ENCODE data around the gene HYAL3. TPM values are rescaled to one million over a fixed set of nuclear protein-coding genes. Genes with fewer than 3 reads are reported as not detected.

The HYAL3 gene
- polyA plus RNA-seq, 1 donor from 2014 or later, result 9.1 TPM

DNA sequence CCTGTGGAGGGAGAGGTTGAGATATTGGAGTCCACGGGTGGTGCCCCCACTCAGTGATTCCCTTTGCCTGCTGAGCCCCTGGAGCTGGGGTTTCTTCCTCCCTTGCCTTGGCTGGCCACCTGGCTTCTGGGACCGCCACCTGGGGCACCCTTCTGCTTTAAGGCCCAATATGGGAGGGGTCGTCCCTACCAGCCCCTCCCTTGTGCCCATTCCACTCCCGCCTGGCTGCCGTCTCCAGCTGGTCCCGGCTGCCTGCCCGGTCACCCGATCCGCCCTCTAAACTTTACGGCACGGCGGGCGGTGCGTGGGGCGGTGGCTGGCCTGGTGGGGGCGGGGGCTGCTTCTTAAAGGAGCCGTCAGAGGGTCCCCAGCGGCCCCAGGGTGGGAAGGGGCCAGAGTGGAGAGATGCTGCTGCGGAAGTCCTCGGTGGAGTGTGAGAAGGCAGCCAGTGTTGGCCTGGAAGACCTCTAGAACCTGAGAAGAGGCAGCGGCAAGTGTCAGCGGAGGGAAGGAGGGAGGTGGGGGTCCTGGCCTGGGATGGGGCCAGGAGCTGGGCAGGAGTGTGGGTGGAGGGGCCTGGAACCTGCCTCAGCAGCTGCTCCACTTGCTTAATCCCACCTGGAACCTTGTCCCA, 31.8 kb downstream of the HYAL3 start (continued):
- TF ChIP-seq EP300 (conservative IDR thresholded peaks at IDR 0.05; ENCODE audit: poor library complexity, severe bottlenecking), result no peak
- no peak for TF ChIP-seq TAF1 (IDR thresholded peaks at IDR 0.05; ENCODE audit: low read depth)
- TF ChIP-seq POLR2AphosphoS5 (IDR thresholded peaks at IDR 0.05), result no peak

- H3K9me2 ChIP-seq (ENCODE audit: insufficient read depth, low read length), result no peaks in the 10 kb centered on the region
- TF ChIP-seq MXI1 (conservative IDR thresholded peaks at IDR 0.05; ENCODE audit: poor library complexity, severe bottlenecking) (no peak), REST (IDR thresholded peaks at IDR 0.05; ENCODE audit: borderline replicate concordance) (no peak), SMC3 (conservative IDR thresholded peaks at IDR 0.05; ENCODE audit: poor library complexity) (no peak), POLR2AphosphoS5 (IDR thresholded peaks at IDR 0.05) (no peak), RAD21 (conservative IDR thresholded peaks at IDR 0.05) (no peak)
- H3K79me2 ChIP-seq (replicated peaks; ENCODE audit: insufficient read depth, low read length), result no peaks in the 10 kb centered on the region
- no peak overlapping the region for H3K27ac ChIP-seq (ENCODE audit: low read length)
- no peak overlapping the region for H3K4me2 ChIP-seq (ENCODE audit: low read length)
- no peak overlapping the region for H3K4me3 ChIP-seq (ENCODE audit: low read length)
- no peaks in the 10 kb centered on the region for H3K36me3 ChIP-seq (ENCODE audit: insufficient read depth, low read length)
- no peaks in the 10 kb centered on the region for H3F3A ChIP-seq (ENCODE audit: insufficient read depth, low read length, poor library complexity, severe bottlenecking)
- no peaks in the 10 kb centered on the region for H3K9me3 ChIP-seq (ENCODE audit: low read length)
- H4K20me1 ChIP-seq (ENCODE audit: insufficient read depth), result no peaks in the 10 kb centered on the region
- no peak overlapping the region for H2AFZ ChIP-seq (ENCODE audit: low read depth, low read length)
- no peaks in the 10 kb centered on the region for H3K27me3 ChIP-seq (ENCODE audit: insufficient read depth, low read depth, low read length)
- no peak overlapping the region for H3K9ac ChIP-seq (ENCODE audit: low read length)
These were observed 32.4 kb downstream of the HYAL3 start for GRCh38 chr3:50266836-50267235.

DNA sequence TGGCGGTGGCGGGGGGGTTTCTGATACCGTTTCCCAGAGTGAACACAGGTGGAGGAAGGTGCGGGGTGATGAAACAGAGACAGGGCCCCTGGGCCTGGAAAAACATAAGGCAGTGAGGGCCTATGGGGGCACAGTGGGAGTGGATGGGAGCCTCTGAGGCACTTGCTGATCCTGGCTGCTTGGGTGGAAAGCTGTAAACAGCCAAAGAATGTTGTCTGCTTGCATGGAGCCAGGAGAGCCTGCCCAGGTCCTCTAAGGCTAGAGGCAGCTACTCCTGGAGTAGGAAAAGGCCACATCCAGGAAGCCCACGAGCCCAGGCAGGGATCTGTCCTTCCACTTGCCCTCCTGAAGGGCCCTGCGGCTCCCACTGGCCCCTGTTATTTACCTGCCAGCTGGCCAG, 33.2 kb downstream of the HYAL3 start:
- TF ChIP-seq REST (IDR thresholded peaks at IDR 0.05; ENCODE audit: borderline replicate concordance), result no peak
- no peak for TF ChIP-seq MXI1 (conservative IDR thresholded peaks at IDR 0.05; ENCODE audit: poor library complexity, severe bottlenecking)
- no peak for TF ChIP-seq TAF1 (IDR thresholded peaks at IDR 0.05; ENCODE audit: low read depth)
- TF ChIP-seq EP300 (conservative IDR thresholded peaks at IDR 0.05; ENCODE audit: poor library complexity, severe bottlenecking), result no peak
- TF ChIP-seq SMC3 (conservative IDR thresholded peaks at IDR 0.05; ENCODE audit: poor library complexity), result no peak
- no peak for TF ChIP-seq EZH2 (IDR thresholded peaks at IDR 0.05; ENCODE audit: borderline replicate concordance, insufficient read depth, low read length, poor library complexity, severe bottlenecking)
- TF ChIP-seq CTCF (IDR thresholded peaks at IDR 0.05; ENCODE audit: poor library complexity, severe bottlenecking), result no peak
- TF ChIP-seq RAD21 (conservative IDR thresholded peaks at IDR 0.05), result no peak
- no peak for TF ChIP-seq POLR2AphosphoS5 (IDR thresholded peaks at IDR 0.05)

More for the DNA sequence above, 33.2 kb downstream of the HYAL3 start:
- H2AFZ ChIP-seq (ENCODE audit: low read depth, low read length), result no peak overlapping the region
- no peak overlapping the region for H3K27ac ChIP-seq (ENCODE audit: low read length)
- H4K20me1 ChIP-seq (ENCODE audit: insufficient read depth), result no peaks in the 10 kb centered on the region
- H3K9ac ChIP-seq (ENCODE audit: low read length), result no peak overlapping the region
- no peaks in the 10 kb centered on the region for H3F3A ChIP-seq (ENCODE audit: insufficient read depth, low read length, poor library complexity, severe bottlenecking)
- no peaks in the 10 kb centered on the region for H3K27me3 ChIP-seq (ENCODE audit: insufficient read depth, low read depth, low read length)
- H3K9me3 ChIP-seq (ENCODE audit: low read length), result no peaks in the 10 kb centered on the region
- no peak overlapping the region for H3K4me2 ChIP-seq (ENCODE audit: low read length)
- no peaks in the 10 kb centered on the region for H3K79me2 ChIP-seq (replicated peaks; ENCODE audit: insufficient read depth, low read length)
- H3K36me3 ChIP-seq (ENCODE audit: insufficient read depth, low read length), result no peaks in the 10 kb centered on the region
- H3K4me3 ChIP-seq (ENCODE audit: low read length), result no peak overlapping the region
- H3K9me2 ChIP-seq (ENCODE audit: insufficient read depth, low read length), result no peaks in the 10 kb centered on the region
